Liver (tissue), 9 donors: ENCODE measurements around the gene SMARCC2. TPM values are rescaled to one million over a fixed set of nuclear protein-coding genes. Genes with fewer than 3 reads are reported as not detected.
"Not testable (repeated sequence)": the region's sequence is repeated elsewhere in the genome, so short reads cannot be mapped to it uniquely, and the experiment has no call there.

ENCODE experiments used
- DNase-seq: peaks from one replicate; pipeline ENCODE4 v3.0.0-alpha.2; 2017; ENCODE audit warnings: low spot score
- H3K27ac ChIP-seq, 2 donors: one replicate each; pipeline ENCODE4 v1.7.0; 2013; ENCODE audit warnings: inconsistent platforms in 2 of 2, low read length in 2 of 2, control low read depth in 1 of 2, low read depth in 1 of 2, mild to moderate bottlenecking in 1 of 2
- H3K27me3 ChIP-seq, 4 donors: one replicate each; pipeline versions ENCODE4 v1.6.1 to v1.7.0; 2013; ENCODE audit warnings: low read length in 3 of 4, inconsistent platforms in 1 of 4, mild to moderate bottlenecking in 1 of 4, moderate library complexity in 1 of 4; ENCODE audit not compliant: control insufficient read depth in 4 of 4, insufficient read depth in 4 of 4
- H3K36me3 ChIP-seq, 4 donors: one replicate each; pipeline versions ENCODE4 v1.6.1 to v1.7.0; 2013; ENCODE audit warnings: low read length in 3 of 4, mild to moderate bottlenecking in 3 of 4, low read depth in 1 of 4, moderate library complexity in 1 of 4; ENCODE audit not compliant: control insufficient read depth in 4 of 4, insufficient read depth in 3 of 4
- H3K4me1 ChIP-seq, 4 donors: one replicate each; pipeline versions ENCODE4 v1.6.1 to v1.7.0; 2013; ENCODE audit warnings: low read length in 3 of 4, mild to moderate bottlenecking in 3 of 4, moderate library complexity in 1 of 4; ENCODE audit not compliant: control insufficient read depth in 4 of 4, insufficient read depth in 4 of 4
- H3K4me3 ChIP-seq, 3 donors: one replicate each; pipeline versions ENCODE4 v1.6.1 to v1.7.0; 2013; ENCODE audit warnings: low read length in 3 of 3, control low read depth in 1 of 3, low read depth in 1 of 3, mild to moderate bottlenecking in 1 of 3
- H3K9ac ChIP-seq, 2 donors: one replicate each; pipeline ENCODE4 v1.7.0; 2013; ENCODE audit warnings: low read length in 2 of 2, mild to moderate bottlenecking in 2 of 2, moderate library complexity in 2 of 2, control low read depth in 1 of 2, low read depth in 1 of 2
- H3K9me3 ChIP-seq, 4 donors: one replicate each; pipeline versions ENCODE4 v1.6.1 to v1.7.0; 2013; ENCODE audit warnings: low read length in 3 of 4; ENCODE audit not compliant: control insufficient read depth in 4 of 4
- ATF3 ChIP-seq: IDR thresholded peaks from 2 replicates; pipeline ENCODE4 v1.6.1; 2016; ENCODE audit warnings: antibody characterized with exemption
- CTCF ChIP-seq: fragments of 150-350 bp; IDR thresholded peaks from 2 replicates; pipeline ENCODE4 v1.5.1; 2017; ENCODE audit warnings: improper control_type of control experiment, low read depth, low read length; ENCODE audit not compliant: missing input control
- FOXA2 ChIP-seq: IDR thresholded peaks from 2 replicates; pipeline ENCODE4 v1.6.1; 2016; ENCODE audit warnings: antibody characterized with exemption
- HNF4A ChIP-seq, 2 donors: conservative IDR thresholded peaks; 2 replicates each; pipeline ENCODE4 v1.6.1; 2016; ENCODE audit warnings: antibody characterized with exemption in 2 of 2, mild to moderate bottlenecking in 2 of 2
- RAD21 ChIP-seq, 2 donors: IDR thresholded peaks; 2 replicates each; pipeline ENCODE4 v1.6.1; 2016; ENCODE audit warnings: antibody characterized with exemption in 2 of 2, mild to moderate bottlenecking in 2 of 2
- RXRA ChIP-seq, 2 donors: IDR thresholded peaks; 2 replicates each; pipeline ENCODE4 v1.6.1; 2017 to 2018; ENCODE audit warnings: antibody characterized with exemption in 2 of 2, mild to moderate bottlenecking in 1 of 2
- SP1 ChIP-seq: IDR thresholded peaks from 2 replicates; pipeline ENCODE4 v1.6.1; 2018; ENCODE audit warnings: antibody characterized with exemption, mild to moderate bottlenecking
- YY1 ChIP-seq: IDR thresholded peaks from 2 replicates; pipeline ENCODE4 v1.6.1; 2016; ENCODE audit warnings: antibody characterized with exemption, mild to moderate bottlenecking
- ZBTB33 ChIP-seq: IDR thresholded peaks from 2 replicates; pipeline ENCODE4 v1.6.1; 2016; ENCODE audit warnings: antibody characterized with exemption
- WGBS: extraction: QIAGEN DNeasy Blood & Tissue Kit; methylation state at CpG from one replicate; pipeline ENCODE4 v1.1.7; 2013; 5-methylcytosine and 5-hydroxymethylcytosine counted together
- polyA plus RNA-seq, 2 donors: library from polyadenylated mRNA; stranded (reverse) in 1 of 2; unstranded in 1 of 2; fragments of 200-250 nt in 1 of 2; fragments of >200 nt in 1 of 2; fragmentation: Nextera tagmentation in 1 of 2; extraction: Ambion mirVana in 1 of 2; gene quantifications; one replicate each; pipeline versions ENCODE4 v1.2.1 to v1.2.3, GENCODE V29; 2013 to 2015
- total RNA-seq, 2 donors: library from RNA; depleted of rRNA; stranded (reverse); fragments of >200 nt; gene quantifications; one replicate each; pipeline ENCODE4 v1.2.3, GENCODE V29; 2014
- donor health status: healthy.
- donor health status: healthy.
- donor health status: healthy.
- donor health status: healthy.
- donor health status: healthy.

SMARCC2 gene
- total and polyA plus RNA-seq, 4 donors: 12.8 to 24.8 (median 22.5) TPM

- TF ChIP-seq ZBTB33: no peak
Measured at GRCh38 chr12:56158029-56158925, 31.0 kb downstream of the SMARCC2 start, which contains the start of gene MYL6 (continued).

GRCh38 chr12:56157201-56158028 is 31.9 kb downstream of the SMARCC2 start:
- TF ChIP-seq RAD21 (IDR thresholded peaks at IDR 0.05) (peak; percentile 34 to 62), YY1 (no peak), RXRA (IDR thresholded peaks at IDR 0.05) (no peak), CTCF (peak; percentile 64), ATF3 (no peak), SP1 (peak; percentile 65), HNF4A (conservative IDR thresholded peaks at IDR 0.05) (peak in 1 of 2 donors; percentile 3), FOXA2 (no peak)
- Histone ChIP-seq H3K4me3 (peak overlapping the region; percentile 50 to 73 (median 64)), H3K27ac (peak overlapping the region; percentile 85 to 98), H3K4me1 (peaks cover 9 to 56% (median 47%) of the 10 kb centered on the region in 4 donors), H3K36me3 (peaks cover 12 to 26% (median 23%) of the 10 kb centered on the region in 4 donors), H3K27me3 (no peaks in the 10 kb centered on the region), H3K9me3 (no peaks in the 10 kb centered on the region), H3K9ac (peak overlapping the region; percentile 32 to 45)
- peak; percentile 68 for DNase-seq
- 17% methylated on average over 45 of the region's 45 CpGs for WGBS

GRCh38 chr12:56156464-56157200 is 32.7 kb downstream of the SMARCC2 start:
- H3K4me3 ChIP-seq, DNase-seq, H3K9me3 ChIP-seq, H3K9ac ChIP-seq, H3K27ac ChIP-seq, H3K27me3 ChIP-seq: not testable (repeated sequence)
- peaks cover 10 to 18% (median 16%) of the 10 kb centered on the region in 4 donors for H3K36me3 ChIP-seq
- WGBS: 95% methylated on average over 21 of the region's 21 CpGs
- peaks cover 9 to 59% (median 48%) of the 10 kb centered on the region in 4 donors for H3K4me1 ChIP-seq
